ENCODE results near the gene ZFR. TPM values are rescaled to one million over a fixed set of nuclear protein-coding genes. Genes with fewer than 3 reads are reported as not detected.

ZFR gene
- total RNA-seq, 1 experiment from 2014 or later: 109 TPM

GRCh38 chr5:32460702-32461101 is 16.2 kb upstream of the ZFR start:
- Mint-ChIP-seq H3K27me3 (ENCODE audit: insufficient read depth, unreplicated experiment) (peaks cover 11% of the 10 kb centered on the region), H3K4me1 (ENCODE audit: insufficient read depth, unreplicated experiment) (peaks cover 5% of the 10 kb centered on the region), H3K27ac (ENCODE audit: low read depth, unreplicated experiment) (no peak overlapping the region), H3K9me3 (ENCODE audit: unreplicated experiment) (no peaks in the 10 kb centered on the region), H3K36me3 (ENCODE audit: insufficient read depth, unreplicated experiment) (no peaks in the 10 kb centered on the region), H3K4me3 (ENCODE audit: unreplicated experiment) (no peak overlapping the region)
- DNase-seq (ENCODE audit: unreplicated experiment): no peak
- no TSS peak for BruUV-seq (replicated peaks)
- ChIA-PET POLR2A (no interaction called here), CTCF (no interaction called here)
- intact Hi-C loops (cut with micrococcal nuclease): no loop called here
- no peak for TF ChIP-seq CTCF (IDR thresholded peaks at IDR 0.05; ENCODE audit: unreplicated experiment)

DNA sequence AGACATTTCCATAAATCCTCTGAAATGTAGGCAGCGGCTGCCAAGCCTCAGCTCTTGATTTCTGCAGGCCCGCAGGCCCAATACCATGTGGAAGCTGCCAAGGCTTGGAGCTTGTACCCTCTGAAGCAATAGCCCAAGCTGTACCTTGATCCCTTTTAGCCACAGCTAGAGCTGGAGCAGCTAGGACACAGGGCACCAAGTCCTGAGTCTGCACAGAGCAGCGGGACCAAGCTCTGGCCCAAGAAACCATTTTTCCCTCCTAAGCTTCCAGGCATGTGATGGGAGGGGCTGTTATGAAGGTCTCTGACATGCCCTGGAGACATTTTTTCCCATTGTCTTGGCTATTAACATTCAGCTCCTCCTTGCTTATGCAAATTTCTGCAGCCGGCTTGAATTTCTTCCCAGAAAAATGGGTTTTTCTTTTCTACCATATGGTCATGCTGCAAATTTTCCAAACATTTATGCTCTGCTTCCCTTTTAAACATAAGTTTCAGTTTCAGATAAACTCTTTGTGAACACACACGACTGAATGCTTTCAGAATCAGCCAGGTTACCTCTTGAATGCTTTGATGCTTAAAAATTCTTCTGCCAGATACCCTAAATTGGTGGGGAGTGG is 14.4 kb upstream of the ZFR start:
- no peak for TF ChIP-seq CTCF (IDR thresholded peaks at IDR 0.05; ENCODE audit: unreplicated experiment)
- DNase-seq (ENCODE audit: unreplicated experiment): no peak
- Mint-ChIP-seq H3K36me3 (ENCODE audit: insufficient read depth, unreplicated experiment) (no peaks in the 10 kb centered on the region), H3K4me1 (ENCODE audit: insufficient read depth, unreplicated experiment) (peaks cover 5% of the 10 kb centered on the region), H3K4me3 (ENCODE audit: unreplicated experiment) (no peak overlapping the region), H3K27me3 (ENCODE audit: insufficient read depth, unreplicated experiment) (peaks cover 11% of the 10 kb centered on the region), H3K9me3 (ENCODE audit: unreplicated experiment) (no peaks in the 10 kb centered on the region), H3K27ac (ENCODE audit: low read depth, unreplicated experiment) (no peak overlapping the region)
- intact Hi-C loops (cut with micrococcal nuclease): no loop called here
- ChIA-PET POLR2A (no interaction called here), CTCF (interaction anchor here (0.5 to 2.2 kb wide), 3 partner anchors 10 to 45 kb away, joined by 3 to 16 read pairs (median 4); no protein-coding TSS in a partner anchor)
- BruUV-seq (replicated peaks): no TSS peak

- CTCF ChIA-PET: interaction anchor here (1.1 to 1.6 kb wide), 3 partner anchors 8 to 134 kb away, joined by 3 to 7 read pairs (median 5); no protein-coding TSS in a partner anchor
- Mint-ChIP-seq H3K9me3 (ENCODE audit: unreplicated experiment) (no peaks in the 10 kb centered on the region), H3K27me3 (ENCODE audit: insufficient read depth, unreplicated experiment) (peaks cover 11% of the 10 kb centered on the region), H3K27ac (ENCODE audit: low read depth, unreplicated experiment) (no peak overlapping the region), H3K4me1 (ENCODE audit: insufficient read depth, unreplicated experiment) (no peaks in the 10 kb centered on the region), H3K36me3 (ENCODE audit: insufficient read depth, unreplicated experiment) (no peaks in the 10 kb centered on the region), H3K4me3 (ENCODE audit: unreplicated experiment) (no peak overlapping the region)
- TF ChIP-seq CTCF (IDR thresholded peaks at IDR 0.05; ENCODE audit: unreplicated experiment): no peak
- intact Hi-C loops (cut with micrococcal nuclease): no loop called here
- no peak for DNase-seq (ENCODE audit: unreplicated experiment)
- BruUV-seq (replicated peaks): no TSS peak
- POLR2A ChIA-PET: interaction anchor here (0.6 to 0.9 kb wide), 2 partner anchors 10 to 140 kb away, joined by 3 to 4 read pairs; partner anchors contain the start of gene ZFR
Measured at GRCh38 chr5:32455311-32455710, 10.8 kb upstream of the ZFR start.

GRCh38 chr5:32454821-32455220 is 10.3 kb upstream of the ZFR start:
- ChIA-PET POLR2A (interaction anchor here (0.6 to 2.1 kb wide), 2 partner anchors 12 to 141 kb away, joined by 3 to 7 read pairs; no protein-coding TSS in a partner anchor), CTCF (interaction anchor here (1.1 to 1.4 kb wide), 2 partner anchors 9 to 35 kb away, joined by 3 to 7 read pairs; no protein-coding TSS in a partner anchor)
- no peaks in the 10 kb centered on the region for H3K4me1 Mint-ChIP-seq (ENCODE audit: insufficient read depth, unreplicated experiment)
- intact Hi-C loops (cut with micrococcal nuclease): no loop called here
- no peaks in the 10 kb centered on the region for H3K36me3 Mint-ChIP-seq (ENCODE audit: insufficient read depth, unreplicated experiment)
- H3K9me3 Mint-ChIP-seq (ENCODE audit: unreplicated experiment): no peaks in the 10 kb centered on the region
- no peak for TF ChIP-seq CTCF (IDR thresholded peaks at IDR 0.05; ENCODE audit: unreplicated experiment)
- peaks cover 11% of the 10 kb centered on the region for H3K27me3 Mint-ChIP-seq (ENCODE audit: insufficient read depth, unreplicated experiment)
- no peak overlapping the region for H3K4me3 Mint-ChIP-seq (ENCODE audit: unreplicated experiment)
- DNase-seq (ENCODE audit: unreplicated experiment): no peak
- no peak overlapping the region for H3K27ac Mint-ChIP-seq (ENCODE audit: low read depth, unreplicated experiment)
- BruUV-seq (replicated peaks): no TSS peak

Measured in MCF 10A (cell line).